Measurements from ENCODE around the gene ANTXR2.
A peak's percentile ranks its signal among the peaks of the same experiment; 100 is the strongest.

Gene ANTXR2

DNA sequence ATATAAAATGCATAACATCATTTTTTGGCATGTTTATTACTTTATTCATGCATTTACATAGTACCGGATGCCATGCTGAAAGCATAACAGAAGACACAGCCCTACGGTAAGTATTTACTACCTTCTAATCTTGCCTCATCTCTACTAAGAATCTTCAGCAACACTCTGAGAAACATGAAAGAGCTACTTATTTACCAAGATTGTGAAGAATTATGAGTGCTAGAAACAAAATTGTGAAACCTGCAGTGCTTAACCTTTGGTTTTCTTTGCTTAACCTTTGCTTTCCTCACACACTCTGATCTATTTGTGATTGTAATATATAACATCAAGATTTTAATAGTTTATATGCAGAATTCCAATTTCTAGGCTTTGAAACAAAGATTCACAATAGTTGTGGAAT, 7.4 kb downstream of the ANTXR2 start:
- no peak for DNase-seq

DNA sequence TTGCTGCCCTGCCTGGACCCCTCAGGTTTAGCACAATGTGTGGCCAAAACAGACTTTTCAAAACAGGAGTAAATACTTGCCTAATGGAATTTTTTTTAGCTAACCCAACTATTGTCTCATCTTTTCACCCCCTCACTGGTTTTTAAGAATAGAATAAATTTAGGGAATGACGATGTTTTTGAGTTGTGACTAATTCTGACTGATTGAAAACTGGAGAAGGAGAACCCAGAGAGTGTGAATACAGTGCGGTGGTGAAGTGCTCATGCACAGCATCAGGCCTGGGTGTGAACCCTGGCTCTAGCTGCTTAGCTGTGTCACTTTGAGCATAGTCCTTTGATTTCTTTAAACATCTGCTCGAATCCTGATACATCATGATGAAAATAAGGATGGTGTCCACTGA, 10.5 kb downstream of the ANTXR2 start:
- no peak for DNase-seq

DNA sequence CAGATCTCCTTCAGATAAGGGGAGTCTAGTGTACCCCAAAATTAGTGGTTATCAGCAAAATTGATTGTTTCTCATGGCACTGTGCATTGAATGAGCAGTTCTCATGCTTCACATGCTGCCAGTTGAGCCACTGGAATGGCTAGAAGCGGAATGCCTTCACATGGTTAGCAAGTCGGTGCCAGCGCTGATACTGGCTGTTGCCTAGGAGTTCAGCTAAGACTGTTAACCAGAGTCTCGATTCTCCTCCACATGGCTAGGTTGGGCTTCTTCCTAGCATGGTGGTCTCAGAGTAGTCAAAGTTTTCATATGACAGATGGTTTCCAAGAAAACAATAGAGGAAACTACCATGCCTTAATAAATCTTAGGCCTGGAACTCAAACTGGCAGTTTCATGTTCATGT, 12.2 kb downstream of the ANTXR2 start:
- no peak for DNase-seq

DNA sequence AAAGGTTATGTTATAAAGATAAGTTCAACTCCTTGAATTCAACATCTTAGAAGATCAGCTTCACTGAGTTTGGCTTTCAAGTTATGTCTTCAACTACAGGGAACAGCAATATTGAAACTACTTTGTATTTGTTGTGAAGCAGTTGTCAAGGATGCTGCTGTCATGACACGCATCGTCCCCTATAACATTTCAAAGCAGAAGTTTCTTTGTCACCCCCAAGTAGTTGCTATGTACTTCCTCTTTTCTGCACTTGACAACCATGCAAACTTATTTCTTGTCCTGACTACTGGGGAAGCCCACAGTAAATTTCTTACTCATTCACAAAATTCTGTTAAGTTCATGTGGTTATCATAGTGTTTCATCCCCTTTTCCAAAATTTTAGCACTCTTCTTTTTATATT, 14.3 kb downstream of the ANTXR2 start:
- DNase-seq: peak; percentile 58

DNA sequence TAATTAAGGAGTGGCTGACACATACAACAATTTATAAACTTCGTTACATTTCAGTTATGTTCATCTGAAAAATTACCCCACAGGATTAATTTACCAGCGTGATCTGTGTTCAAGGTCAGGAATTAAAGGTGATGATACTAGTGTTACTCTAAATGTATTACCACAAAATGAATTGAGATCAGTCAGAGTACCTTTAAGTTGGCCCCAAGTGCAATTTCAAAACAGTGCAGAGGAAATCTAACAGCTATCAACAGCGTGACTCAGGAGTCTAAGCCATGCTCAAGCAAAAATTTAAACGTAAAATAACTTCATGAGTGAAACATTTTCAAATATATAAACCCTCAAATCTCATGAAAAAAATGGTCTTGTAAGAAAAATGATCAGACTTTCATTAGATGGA, 18.7 kb downstream of the ANTXR2 start:
- no peak for DNase-seq

DNA sequence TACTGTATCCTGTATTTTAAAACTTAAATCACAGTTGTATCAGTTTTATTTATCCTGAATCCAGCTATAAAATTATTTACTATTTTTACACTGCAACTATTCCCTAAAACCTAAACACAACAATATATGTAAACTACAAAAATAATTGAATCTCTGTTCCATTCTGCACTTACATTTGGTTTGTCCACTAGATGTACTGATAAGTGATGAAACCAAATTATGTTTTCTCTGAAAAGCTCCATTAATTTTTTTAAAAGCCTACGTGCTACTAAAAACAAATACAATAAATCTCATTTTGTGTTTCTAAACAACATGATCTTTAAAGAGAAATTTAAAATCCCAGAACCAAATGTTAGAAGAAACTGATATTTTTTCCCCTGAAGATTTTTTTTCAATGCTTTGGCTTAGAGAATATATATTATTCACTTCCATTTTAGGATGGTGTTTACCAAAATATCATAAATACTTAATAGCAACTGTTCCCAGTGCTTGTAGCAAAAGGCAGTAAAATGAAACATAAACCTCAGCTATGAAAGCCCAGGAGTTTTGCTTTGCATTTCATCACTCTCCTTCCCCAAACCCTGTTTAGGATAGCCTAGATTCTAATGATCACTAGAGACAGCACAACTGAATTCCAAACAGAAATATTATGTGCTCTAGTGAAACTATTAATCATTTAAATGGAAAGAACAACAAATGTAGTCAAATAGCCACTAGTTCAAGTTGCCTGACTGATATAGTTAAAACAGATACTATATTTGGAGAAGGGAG, 19.7 kb downstream of the ANTXR2 start:
- DNase-seq: no peak

DNA sequence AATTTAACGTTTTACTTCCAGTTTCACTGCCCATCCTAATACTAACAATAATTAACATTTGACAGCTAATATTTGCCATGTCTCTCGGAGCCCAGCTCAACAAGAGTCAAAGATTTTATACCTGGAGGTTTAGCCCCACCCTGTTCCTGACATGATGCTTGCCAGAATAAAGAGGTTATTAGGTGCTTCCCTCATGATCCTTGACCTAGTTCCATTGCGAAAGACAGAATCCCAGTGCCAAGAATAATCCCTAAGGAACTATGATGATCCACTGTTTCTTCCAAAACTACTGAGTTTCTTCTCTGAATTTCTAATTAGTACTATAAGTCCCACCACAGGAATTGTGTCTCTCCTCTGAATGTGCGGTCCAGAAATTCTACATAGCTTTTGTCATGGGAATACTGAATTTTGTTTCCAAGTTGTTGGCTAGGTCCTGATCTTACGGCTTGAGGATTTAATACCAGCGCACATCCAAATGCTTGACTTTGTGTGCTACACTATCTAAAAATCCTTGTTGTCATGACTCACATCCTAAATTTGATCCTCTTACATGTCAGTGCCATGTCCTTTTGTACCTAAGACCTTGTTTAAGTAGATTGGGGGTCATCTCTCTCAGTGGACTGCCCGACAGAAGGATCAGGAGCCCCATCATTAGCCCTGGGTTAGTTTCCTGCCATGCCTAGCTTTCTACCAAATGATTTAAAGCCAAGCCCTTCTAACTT, 23.1 kb downstream of the ANTXR2 start:
- no peak for DNase-seq

DNA sequence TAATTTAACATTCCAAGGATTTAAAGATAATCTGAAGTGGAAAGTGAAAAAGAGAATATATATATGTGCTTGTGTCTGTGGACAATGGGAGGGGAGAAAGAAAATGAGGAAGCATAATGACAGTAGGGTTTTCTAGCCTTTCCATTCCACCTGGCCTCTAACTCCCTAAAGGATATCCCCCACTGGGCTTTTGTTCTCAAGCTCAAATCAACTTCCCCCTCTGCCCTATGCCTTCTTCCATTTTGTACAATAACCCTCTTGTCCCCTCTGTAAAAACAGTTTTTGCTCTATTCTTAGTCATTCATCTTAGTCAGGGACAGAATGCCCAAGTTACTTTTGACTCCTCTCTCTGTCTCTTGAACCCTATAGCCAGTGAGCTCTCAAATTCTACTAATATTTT, 23.6 kb downstream of the ANTXR2 start:
- no peak for DNase-seq

DNA sequence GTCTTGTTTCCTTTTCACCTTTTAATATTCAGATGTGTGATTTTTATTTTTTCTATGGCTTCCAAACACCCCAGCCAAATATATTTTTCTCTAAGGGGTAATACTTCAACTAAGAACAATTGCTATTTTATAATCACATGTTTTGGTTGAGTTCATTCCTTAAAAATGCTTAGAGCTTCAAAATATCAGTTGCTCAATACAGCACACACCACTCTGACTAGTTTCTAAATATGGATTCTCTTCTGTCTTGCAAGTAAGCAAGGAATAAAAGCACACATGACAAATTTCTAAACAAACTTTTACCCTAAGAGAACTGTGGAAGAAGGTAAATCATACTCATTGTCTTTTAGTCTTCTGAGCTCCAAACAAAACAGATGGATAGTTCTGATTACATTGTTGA, 27.2 kb downstream of the ANTXR2 start:
- no peak for DNase-seq

DNA sequence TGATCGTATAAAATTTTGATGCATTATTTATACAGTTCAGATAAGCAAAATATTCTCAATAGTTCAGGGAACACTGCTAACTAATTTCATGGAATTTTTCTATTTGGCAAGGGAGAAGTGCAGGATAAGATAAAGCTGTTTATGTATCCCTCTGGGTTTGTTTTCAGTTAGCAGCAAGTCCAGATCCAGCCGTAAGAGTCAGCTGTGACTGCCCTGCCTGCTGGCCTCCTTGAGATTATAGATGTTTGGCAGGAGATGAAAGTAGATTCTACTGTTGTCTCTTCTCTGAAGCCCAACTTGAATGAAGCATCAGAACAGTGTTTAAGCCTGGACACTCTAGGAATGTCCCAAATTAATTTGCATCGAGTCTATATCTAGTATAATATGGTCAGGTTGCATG, 29.5 kb downstream of the ANTXR2 start:
- no peak for DNase-seq

DNA sequence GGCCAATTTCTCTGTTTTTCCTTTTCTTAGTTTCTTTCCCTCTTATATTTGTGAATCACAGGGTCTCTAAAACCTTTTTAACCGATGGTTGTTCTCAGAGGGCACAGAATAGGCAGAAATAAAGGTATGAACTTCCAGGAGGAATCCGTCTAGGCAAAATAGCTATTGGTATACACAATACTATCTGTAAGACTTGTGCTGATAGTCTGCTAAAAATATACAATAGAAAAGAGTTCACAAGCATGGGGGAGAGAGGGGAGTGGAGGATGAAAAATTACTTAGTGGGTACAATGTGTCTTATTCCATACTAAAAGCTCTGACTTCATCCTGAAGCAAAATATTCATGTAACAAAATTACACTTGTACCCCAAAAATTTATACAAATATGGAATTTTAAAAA, 30.2 kb downstream of the ANTXR2 start:
- DNase-seq: no peak

DNA sequence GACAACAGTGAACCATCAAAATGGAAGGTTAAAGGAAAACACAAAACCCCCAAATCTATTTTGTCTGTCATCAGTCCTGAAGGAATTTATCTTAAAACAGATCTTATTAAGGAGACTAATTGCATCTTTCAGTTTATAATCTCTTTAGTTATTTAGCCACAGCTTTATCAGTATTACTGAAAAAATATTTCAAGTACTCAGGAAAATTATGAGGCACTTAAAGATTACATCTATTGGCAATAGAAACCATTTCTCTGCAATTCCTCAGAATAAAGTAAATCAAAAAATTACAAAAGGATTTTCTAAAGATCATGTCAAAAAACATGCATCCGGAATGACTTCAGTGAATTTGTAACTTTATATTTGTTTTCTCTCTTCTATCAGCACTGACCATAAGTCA, 35.2 kb downstream of the ANTXR2 start:
- no peak for DNase-seq

DNA sequence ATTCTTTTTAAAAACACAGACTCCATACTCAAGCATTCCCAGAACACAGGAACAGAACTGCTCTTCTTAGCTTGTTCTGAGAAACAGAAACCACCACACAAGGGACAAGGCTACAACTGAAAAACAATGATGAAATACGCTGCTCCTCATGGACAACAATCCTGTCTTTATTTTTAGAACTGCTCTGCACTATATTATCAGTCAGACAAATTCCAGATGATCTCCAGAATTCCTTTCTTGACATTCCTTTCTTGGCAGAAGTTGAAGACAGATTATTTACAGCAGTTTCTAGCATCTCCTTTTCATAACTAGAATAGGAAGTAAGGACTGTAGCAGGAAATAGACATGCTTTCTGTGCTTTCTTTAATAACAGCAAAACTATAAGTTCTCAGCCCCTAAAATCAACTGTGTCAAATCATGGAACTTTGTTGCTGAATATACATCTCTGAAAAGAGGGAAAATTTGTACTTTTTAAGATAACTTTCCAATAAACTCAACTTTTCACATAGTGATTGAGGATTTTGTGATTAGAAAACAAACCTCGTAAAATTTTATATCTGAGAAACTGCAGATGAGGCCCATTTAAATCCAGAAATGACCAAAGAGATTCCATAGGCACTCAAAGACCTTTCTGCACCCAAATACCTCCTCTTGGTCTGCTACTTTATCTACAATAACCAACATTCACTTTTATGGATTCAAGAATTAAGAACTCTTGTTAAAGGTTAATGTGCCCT, 35.9 kb downstream of the ANTXR2 start:
- DNase-seq: no peak

DNA sequence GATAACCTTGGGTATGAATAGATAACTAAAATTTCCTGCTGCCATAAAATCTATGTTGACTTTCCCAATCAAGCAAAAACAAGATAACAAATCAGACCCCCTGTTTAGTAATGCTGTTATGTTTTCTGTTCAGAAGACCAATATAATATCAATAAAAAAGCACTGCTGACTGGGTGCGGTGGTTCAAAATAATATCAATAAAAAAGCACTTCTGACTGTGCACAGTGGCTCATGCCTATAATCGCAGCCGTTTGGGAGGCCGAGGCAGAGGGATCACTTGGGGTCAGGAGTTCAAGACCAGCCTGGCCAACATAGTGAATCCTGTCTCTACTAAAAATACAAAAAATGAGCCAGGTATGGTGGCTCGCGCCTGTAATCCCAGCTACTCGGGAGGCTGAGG, 36.7 kb downstream of the ANTXR2 start:
- no peak for DNase-seq

DNA sequence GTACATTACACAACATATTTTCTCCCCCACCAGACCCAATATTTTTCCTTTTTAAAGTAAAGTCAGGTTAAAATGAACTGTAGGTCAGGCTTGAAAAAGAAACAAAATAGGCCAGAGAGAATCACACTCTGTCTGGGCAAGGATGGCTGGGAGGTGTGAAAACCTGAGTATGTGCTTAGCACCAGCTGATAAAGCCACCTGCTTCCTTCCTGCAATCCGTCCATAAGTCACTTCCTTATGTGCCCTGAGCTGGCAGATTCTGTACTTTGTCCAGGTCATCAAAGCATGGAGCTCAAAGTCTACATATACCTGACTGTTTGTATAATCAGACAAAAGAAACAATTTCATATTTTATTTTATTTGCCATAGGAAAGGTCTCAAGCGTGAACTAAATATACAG, 37.7 kb downstream of the ANTXR2 start:
- DNase-seq: no peak

DNA sequence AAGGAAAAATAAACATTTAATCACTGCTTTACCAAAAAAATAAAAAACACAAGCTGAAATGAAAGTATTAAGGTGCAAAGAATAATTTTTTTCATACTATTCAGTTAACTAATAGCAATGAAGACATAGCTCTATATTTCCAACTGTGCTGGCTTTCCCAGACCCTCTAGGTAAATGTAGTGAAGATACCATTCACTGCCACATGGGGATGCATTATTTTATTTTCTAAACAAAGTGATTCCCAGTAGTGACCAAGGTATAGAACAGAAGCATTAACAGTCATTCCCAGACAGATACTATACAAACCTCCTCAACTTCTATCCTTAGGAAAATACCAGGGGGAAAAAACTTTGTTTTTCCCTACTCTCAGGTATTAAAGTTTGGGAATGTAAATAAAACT, 39.4 kb downstream of the ANTXR2 start:
- DNase-seq: no peak

DNA sequence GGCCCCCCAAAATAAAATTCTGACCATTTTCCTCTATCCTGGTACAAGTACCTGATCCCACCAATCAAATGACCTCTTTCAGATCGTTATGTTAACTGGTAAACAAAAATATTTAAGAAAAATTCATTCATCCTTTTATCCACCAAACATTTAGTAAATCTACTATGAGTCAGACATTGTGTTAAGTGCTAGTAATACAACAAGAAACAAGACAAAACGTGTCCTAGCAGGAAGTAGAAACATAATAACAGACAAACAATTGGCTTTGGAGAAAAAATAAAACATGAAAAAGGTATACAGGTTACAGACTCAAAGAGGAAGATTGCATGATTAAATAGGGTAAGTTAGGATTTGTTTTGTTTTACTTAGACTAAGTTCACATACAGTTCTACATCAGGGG, 43.7 kb downstream of the ANTXR2 start:
- no peak for DNase-seq

DNA sequence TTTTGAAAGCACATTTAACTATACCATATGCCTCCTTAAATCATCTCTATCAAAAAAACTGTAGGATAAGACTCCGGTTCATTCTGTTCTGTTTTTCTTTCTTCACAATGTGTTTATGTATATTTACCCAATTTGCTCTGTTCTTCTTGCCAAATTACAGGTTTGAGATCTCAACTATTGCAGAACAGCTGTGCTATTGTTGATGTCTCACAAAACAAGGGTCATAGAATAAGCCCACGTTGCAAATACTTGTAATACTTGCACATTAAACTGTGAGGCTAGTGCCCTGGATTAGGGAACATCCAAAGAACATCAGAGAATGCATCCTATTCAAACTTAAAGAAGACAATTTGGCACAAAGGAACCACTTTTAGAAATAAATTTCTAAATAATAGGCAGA, 45.4 kb downstream of the ANTXR2 start:
- no peak for DNase-seq

DNA sequence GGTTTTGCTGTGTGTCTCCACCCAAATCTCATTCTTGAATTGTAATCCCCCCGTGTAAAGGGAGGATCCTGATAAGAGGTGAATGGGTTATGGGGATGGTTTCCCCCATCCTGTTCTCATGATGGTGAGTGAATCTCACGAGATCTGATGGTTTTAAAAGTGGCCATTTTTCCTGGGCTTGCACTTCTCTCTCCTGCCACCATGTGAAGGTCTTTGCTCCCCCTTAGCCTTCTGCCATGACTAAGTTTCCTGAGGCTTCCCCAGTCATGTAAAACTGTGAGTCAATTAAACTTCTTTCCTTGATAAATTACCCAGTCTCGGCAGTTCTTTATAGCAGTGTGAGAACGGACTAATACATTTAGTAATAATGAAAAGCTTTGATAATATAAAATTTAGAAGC, 46.9 kb downstream of the ANTXR2 start:
- DNase-seq: no peak

DNA sequence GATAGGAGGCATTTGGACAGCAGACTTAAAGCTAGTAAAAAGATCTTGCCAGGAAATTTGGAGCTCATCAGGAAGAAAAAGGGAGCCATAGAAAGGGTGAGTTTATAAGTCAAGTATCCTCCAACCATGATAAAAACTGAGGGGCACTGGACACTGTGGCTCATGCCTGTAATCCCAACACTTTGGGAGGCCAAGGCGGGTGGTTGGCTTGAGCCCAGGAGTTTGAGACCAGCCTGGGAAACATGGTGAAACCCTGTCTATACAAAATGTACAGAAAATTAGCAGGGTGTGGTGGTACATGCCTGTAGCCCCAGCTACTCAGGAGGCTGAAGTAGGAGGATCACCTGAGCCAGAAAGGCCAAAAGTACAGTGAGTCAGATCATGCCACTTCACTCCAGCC, 48.7 kb downstream of the ANTXR2 start:
- no peak for DNase-seq

DNA sequence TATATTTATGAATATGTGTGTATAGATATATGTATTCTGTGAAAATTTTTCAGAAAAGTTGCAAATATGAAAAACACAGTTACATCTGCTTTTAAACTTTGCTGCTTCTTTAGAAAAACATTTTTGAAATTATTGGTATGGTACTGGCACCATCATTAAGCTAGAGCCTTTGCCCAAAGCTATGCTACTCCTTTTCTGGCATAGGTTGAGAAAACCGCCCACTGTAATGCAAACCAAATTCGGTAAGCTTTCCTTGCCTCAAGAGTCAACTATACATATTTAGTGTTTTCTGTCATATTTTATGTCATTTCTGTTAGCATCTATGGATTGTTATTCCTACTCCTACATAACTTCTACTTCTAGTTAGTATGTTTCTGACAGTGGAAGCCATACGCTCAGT, 50.7 kb downstream of the ANTXR2 start:
- DNase-seq: no peak

DNA sequence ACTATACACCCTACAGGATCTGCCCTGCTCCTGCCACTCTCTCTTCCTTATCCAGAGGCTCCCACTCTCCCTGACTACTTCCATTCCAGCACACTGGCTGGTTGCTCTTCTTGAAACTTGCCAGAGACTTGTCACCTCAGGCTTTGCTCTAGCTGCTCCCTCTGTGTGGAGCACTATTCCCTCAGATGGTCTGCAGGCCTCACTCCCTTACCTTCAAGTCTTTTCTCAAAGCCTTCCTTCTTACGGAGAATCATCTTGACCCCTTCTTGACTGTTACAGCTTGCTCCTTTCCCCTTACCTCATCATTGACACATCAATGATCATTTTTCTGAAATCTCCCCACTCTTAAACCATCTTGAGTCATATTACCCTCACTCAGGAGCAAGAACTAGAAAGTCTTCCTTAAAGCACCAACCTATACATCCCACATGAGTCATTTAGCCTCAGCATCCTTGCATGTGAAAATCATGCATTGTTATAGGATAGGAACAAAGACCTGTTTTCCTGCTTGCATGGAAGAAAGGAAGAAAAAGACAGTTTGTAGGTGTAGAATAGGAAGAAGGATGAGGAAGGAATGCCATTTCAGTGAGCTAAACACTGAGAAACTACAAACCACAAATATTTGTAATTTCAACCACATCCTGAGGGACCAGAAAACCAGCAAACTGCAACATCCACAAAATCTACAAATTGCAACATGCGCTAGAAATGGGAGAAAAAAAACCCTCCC, 55.7 kb downstream of the ANTXR2 start:
- no peak for DNase-seq

DNA sequence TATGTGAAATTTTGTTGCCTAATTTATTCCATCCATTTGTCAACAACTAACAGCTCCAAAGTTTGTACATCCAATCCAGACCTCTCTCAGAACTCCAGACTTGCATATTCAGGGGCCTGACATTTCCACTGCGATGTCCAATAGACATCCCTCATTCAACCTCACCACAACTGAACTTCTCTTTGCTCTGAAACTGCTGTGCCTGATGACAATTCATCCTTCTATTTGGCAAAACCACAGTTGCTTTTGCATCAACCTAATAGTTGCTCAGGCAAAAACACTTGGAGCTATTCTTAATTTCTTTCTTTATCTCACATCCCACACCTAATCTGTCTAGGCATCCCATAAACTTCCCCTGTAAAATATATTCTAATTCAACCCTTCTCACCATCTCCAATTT, 56.5 kb downstream of the ANTXR2 start:
- no peak for DNase-seq

Data from hematopoietic multipotent progenitor cell treated with erythropoietin and hydrocortisone succinate and interleukin-3 and kit ligand, for 8 days (in vitro differentiated cells).